SK-N-SH (cell line): ENCODE results near the gene SLC9A6.
"Not testable (repeated sequence)": the region's sequence is repeated elsewhere in the genome, so short reads cannot be mapped to it uniquely, and the experiment has no call there.

Source experiments
- TF ChIP-seq, protein P1 (sequence below): fragments of 200-600 bp; sonication (generic); IDR thresholded peaks from 2 replicates; pipeline ENCODE4 v1.6.1; 2017; ENCODE audit warnings: antibody characterized with exemption, mild to moderate bottlenecking, moderate library complexity
- TF ChIP-seq, protein P2 (sequence below): fragments of 150-350 bp; IDR thresholded peaks from 2 replicates; pipeline ENCODE4 v1.6.1; 2016; ENCODE audit warnings: mild to moderate bottlenecking, low read depth, low read length

DNA sequence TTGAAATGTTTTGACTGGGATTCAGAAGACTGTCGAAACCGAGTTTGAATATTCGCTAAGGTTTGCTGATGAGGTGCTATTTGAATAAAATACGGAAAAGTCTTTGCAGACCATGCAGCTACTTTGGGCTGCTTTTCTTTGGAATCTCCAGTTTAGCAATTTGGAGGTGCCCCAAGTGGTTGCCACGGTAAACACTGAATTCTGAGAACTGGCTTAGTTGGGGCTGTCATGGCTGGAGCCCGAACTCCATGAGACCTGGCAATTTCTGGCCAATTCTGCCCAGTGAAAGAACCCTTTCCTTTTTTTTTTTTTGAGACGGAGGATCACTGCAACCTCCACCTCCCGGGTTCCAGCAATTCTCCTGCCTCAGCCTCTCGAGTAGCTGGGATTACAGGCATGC lies 65.6 kb downstream of the SLC9A6 start:
- TF ChIP-seq, protein P1, sequence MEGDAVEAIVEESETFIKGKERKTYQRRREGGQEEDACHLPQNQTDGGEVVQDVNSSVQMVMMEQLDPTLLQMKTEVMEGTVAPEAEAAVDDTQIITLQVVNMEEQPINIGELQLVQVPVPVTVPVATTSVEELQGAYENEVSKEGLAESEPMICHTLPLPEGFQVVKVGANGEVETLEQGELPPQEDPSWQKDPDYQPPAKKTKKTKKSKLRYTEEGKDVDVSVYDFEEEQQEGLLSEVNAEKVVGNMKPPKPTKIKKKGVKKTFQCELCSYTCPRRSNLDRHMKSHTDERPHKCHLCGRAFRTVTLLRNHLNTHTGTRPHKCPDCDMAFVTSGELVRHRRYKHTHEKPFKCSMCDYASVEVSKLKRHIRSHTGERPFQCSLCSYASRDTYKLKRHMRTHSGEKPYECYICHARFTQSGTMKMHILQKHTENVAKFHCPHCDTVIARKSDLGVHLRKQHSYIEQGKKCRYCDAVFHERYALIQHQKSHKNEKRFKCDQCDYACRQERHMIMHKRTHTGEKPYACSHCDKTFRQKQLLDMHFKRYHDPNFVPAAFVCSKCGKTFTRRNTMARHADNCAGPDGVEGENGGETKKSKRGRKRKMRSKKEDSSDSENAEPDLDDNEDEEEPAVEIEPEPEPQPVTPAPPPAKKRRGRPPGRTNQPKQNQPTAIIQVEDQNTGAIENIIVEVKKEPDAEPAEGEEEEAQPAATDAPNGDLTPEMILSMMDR: not testable (repeated sequence)
- TF ChIP-seq, protein P2, sequence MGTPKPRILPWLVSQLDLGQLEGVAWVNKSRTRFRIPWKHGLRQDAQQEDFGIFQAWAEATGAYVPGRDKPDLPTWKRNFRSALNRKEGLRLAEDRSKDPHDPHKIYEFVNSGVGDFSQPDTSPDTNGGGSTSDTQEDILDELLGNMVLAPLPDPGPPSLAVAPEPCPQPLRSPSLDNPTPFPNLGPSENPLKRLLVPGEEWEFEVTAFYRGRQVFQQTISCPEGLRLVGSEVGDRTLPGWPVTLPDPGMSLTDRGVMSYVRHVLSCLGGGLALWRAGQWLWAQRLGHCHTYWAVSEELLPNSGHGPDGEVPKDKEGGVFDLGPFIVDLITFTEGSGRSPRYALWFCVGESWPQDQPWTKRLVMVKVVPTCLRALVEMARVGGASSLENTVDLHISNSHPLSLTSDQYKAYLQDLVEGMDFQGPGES: not testable (repeated sequence)
